SK-N-SH (cell line): Measurements from ENCODE around the gene HSD17B1. TPM values are rescaled to one million over a fixed set of nuclear protein-coding genes. Genes with fewer than 3 reads are reported as not detected.
A peak's percentile ranks its signal among the peaks of the same experiment; 100 is the strongest.

Source experiments
- CTCF ChIA-PET: fragments of 300-600, 350-600 bp; formaldehyde crosslinking; extraction: SDS; loops from one replicate; lab custom pipeline; 2021; lab: Yijun Ruan, JAX
- POLR2A ChIA-PET: fragments of 350-600 bp; sonication (Branson Sonifier 250); formaldehyde crosslinking; extraction: SDS; loops from one replicate; lab custom pipeline; 2020; ENCODE audit warnings: antibody characterized with exemption, inconsistent platforms; lab: Yijun Ruan, JAX
- DNase-seq: peaks from one replicate; pipeline ENCODE4 v3.0.0; 2012
- H2AFZ ChIP-seq: fragments of 200-600 bp; sonication (generic); 2 replicates; pipeline ENCODE4 v1.8.1; 2016; ENCODE audit warnings: antibody characterized with exemption, mild to moderate bottlenecking, low read depth
- H3F3A ChIP-seq: fragments of 200-600 bp; sonication (generic); replicated peaks from 2 replicates; pipeline ENCODE3; 2016; ENCODE audit warnings: antibody characterized with exemption, mild to moderate bottlenecking; ENCODE audit not compliant: insufficient read depth
- H3K27ac ChIP-seq, 2 experiments: fragments of 200-500 bp in 1 of 2; fragments of 200-600 bp in 1 of 2; sonication (Bioruptor generic) in 1 of 2; sonication (generic), shearing (Covaris generic) in 1 of 2; 2 replicates each; pipeline versions ENCODE4 v1.5.1 to v1.6.1; 2014 to 2016; ENCODE audit warnings: low read depth in 2 of 2, inconsistent platforms in 1 of 2, low read length in 1 of 2, mild to moderate bottlenecking in 1 of 2, mixed read lengths in 1 of 2
- H3K27me3 ChIP-seq: fragments of 200-600 bp; sonication (generic), shearing (Covaris generic); 2 replicates; pipeline ENCODE4 v1.6.1; 2016; ENCODE audit warnings: mixed run types; ENCODE audit not compliant: insufficient read depth
- H3K36me3 ChIP-seq, 2 experiments: fragments of 200-500 bp in 1 of 2; fragments of 200-600 bp in 1 of 2; sonication (Bioruptor generic) in 1 of 2; sonication (generic) in 1 of 2; replicated peaks in 1 of 2; 2 replicates each; pipeline versions ENCODE3 to v1.5.1; 2014 to 2016; ENCODE audit warnings: low read length in 1 of 2, mild to moderate bottlenecking in 1 of 2; ENCODE audit not compliant: insufficient read depth in 2 of 2, control insufficient read depth in 1 of 2
- H3K4me1 ChIP-seq, 2 experiments: fragments of 200-500 bp in 1 of 2; fragments of 200-600 bp in 1 of 2; sonication (Bioruptor generic) in 1 of 2; sonication (generic), shearing (Covaris generic) in 1 of 2; 2 replicates each; pipeline versions ENCODE4 v1.5.1 to v1.6.1; 2014 to 2016; ENCODE audit warnings: low read depth in 1 of 2, low read length in 1 of 2, mixed run types in 1 of 2; ENCODE audit not compliant: insufficient read depth in 2 of 2, control insufficient read depth in 1 of 2
- H3K4me2 ChIP-seq: fragments of 200-600 bp; sonication (generic), shearing (Covaris generic); 2 replicates; pipeline ENCODE4 v1.6.1; 2017; ENCODE audit warnings: mixed run types
- H3K4me3 ChIP-seq, 2 experiments: fragments of 200-500 bp in 1 of 2; fragments of 200-600 bp in 1 of 2; sonication (Bioruptor generic) in 1 of 2; sonication (generic), shearing (Covaris generic) in 1 of 2; 2 replicates each; pipeline versions ENCODE4 v1.5.1 to v1.8.1; 2014 to 2016; ENCODE audit warnings: low read depth in 2 of 2, inconsistent platforms in 1 of 2, low read length in 1 of 2, mild to moderate bottlenecking in 1 of 2, mixed read lengths in 1 of 2, moderate library complexity in 1 of 2
- H3K79me2 ChIP-seq: fragments of 200-600 bp; sonication (generic); 2 replicates; pipeline ENCODE4 v1.8.1; 2017; ENCODE audit warnings: mild to moderate bottlenecking; ENCODE audit not compliant: insufficient read depth
- H3K9ac ChIP-seq: fragments of 200-600 bp; sonication (generic); 2 replicates; pipeline ENCODE4 v1.6.1; 2017; ENCODE audit warnings: mixed run types
- H3K9me2 ChIP-seq: fragments of 200-600 bp; sonication (generic); 2 replicates; pipeline ENCODE4 v1.6.1; 2017; ENCODE audit warnings: mixed run types
- H3K9me3 ChIP-seq: fragments of 200-600 bp; sonication (generic); 2 replicates; pipeline ENCODE4 v1.6.1; 2017; ENCODE audit warnings: mixed run types, mild to moderate bottlenecking, moderate library complexity
- H4K20me1 ChIP-seq: fragments of 200-600 bp; sonication (generic); 2 replicates; pipeline ENCODE4 v1.6.1; 2017; ENCODE audit warnings: mild to moderate bottlenecking, mixed run types; ENCODE audit not compliant: insufficient read depth
- CHD2 ChIP-seq: fragments of 150-350 bp; IDR thresholded peaks from 2 replicates; pipeline ENCODE4 v1.6.1; 2018; ENCODE audit warnings: low read length; ENCODE audit not compliant: partially characterized antibody
- ELF1 ChIP-seq: IDR thresholded peaks from 2 replicates; pipeline ENCODE4 v1.4.0; 2012
- EP300 ChIP-seq, 2 experiments: IDR thresholded peaks; 2 replicates each; pipeline versions ENCODE4 v1.4.0 to v1.6.1; 2012; ENCODE audit warnings: borderline replicate concordance in 1 of 2, low read depth in 1 of 2, low read length in 1 of 2
- FOXJ3 ChIP-seq: sonication (generic); formaldehyde crosslinking; IDR thresholded peaks from 2 replicates; pipeline ENCODE4 v1.5.1; 2020; ENCODE audit warnings: mild to moderate bottlenecking, missing genetic modification reagents
- FOXM1 ChIP-seq: IDR thresholded peaks from 2 replicates; pipeline ENCODE4 v1.4.0; 2012; ENCODE audit warnings: low read depth, mild to moderate bottlenecking
- MAX ChIP-seq: IDR thresholded peaks from 2 replicates; pipeline ENCODE4 v1.4.0; 2012; ENCODE audit warnings: low read depth
- PBX3 ChIP-seq: IDR thresholded peaks from 2 replicates; pipeline ENCODE4; 2012
- POLR2AphosphoS5 ChIP-seq: IDR thresholded peaks from 2 replicates; pipeline ENCODE4 v1.6.1; 2012; ENCODE audit warnings: low read depth, low read length
- RAD21 ChIP-seq: IDR thresholded peaks from 2 replicates; pipeline ENCODE4 v1.6.1; 2012; ENCODE audit warnings: mild to moderate bottlenecking, low read length
- SIN3A ChIP-seq: IDR thresholded peaks from 2 replicates; pipeline ENCODE4 v1.6.1; 2012; ENCODE audit warnings: low read depth, mild to moderate bottlenecking, low read length, moderate library complexity, borderline replicate concordance
- SMC3 ChIP-seq: IDR thresholded peaks from 2 replicates; pipeline ENCODE4 v1.6.1; 2012; ENCODE audit warnings: low read depth, low read length, improper control_type of control experiment
- TCF12 ChIP-seq: IDR thresholded peaks from 2 replicates; pipeline ENCODE4 v1.4.0; 2012
- TEAD4 ChIP-seq: IDR thresholded peaks from 2 replicates; pipeline ENCODE4 v1.4.0; 2012; ENCODE audit warnings: mild to moderate bottlenecking, borderline replicate concordance; ENCODE audit not compliant: insufficient read depth
- USF1 ChIP-seq: IDR thresholded peaks from 2 replicates; pipeline ENCODE4 v1.4.0; 2012; ENCODE audit warnings: low read depth, borderline replicate concordance
- USF2 ChIP-seq: fragments of 150-350 bp; IDR thresholded peaks from 2 replicates; pipeline ENCODE4 v1.6.1; 2017; ENCODE audit warnings: antibody characterized with exemption, low read length, low read depth, borderline replicate concordance
- YY1 ChIP-seq: IDR thresholded peaks from 2 replicates; pipeline ENCODE4 v1.4.0; 2012; ENCODE audit warnings: low read depth, mild to moderate bottlenecking
- ZBTB33 ChIP-seq: IDR thresholded peaks from 2 replicates; pipeline ENCODE4 v1.4.0; 2012; ENCODE audit warnings: low read depth, borderline replicate concordance
- WGBS: methylation state at CpG from one replicate; pipeline ENCODE4 v1.1.6; 2017; ENCODE audit warnings: low lambda C conversion rate; 5-methylcytosine and 5-hydroxymethylcytosine counted together
- polyA plus RNA-seq, 3 experiments: library from polyadenylated mRNA; depleted of rRNA; stranded (reverse); fragments of >200 nt; gene quantifications; 2 replicates each; pipeline ENCODE4 v1.2.3, GENCODE V29; 2012

Gene HSD17B1
- polyA plus RNA-seq, 1 of the 3 experiments (the other 2 are of a cell fraction) = 1.3 TPM

- H3K9me3 ChIP-seq = no peaks in the 10 kb centered on the region
- peaks cover 43 to 57% of the 10 kb centered on the region in 2 experiments for H3K4me1 ChIP-seq
- H4K20me1 ChIP-seq = no peaks in the 10 kb centered on the region
- H3K36me3 ChIP-seq = no peaks in the 10 kb centered on the region
- H3K4me3 ChIP-seq = no peak overlapping the region
- H2AFZ ChIP-seq = no peak overlapping the region
- TF ChIP-seq FOXJ3 (CRISPR knock-in tag) (no peak), SIN3A (no peak), CHD2 (no peak), PBX3 (peak; percentile 46), MAX (no peak)
- TF ChIP-seq, all 33 proteins: peak for 1
- WGBS = 81% methylated on average over 7 of the region's 8 CpGs
- H3K4me2 ChIP-seq = peak overlapping the region; percentile 81
- peak overlapping the region; percentile 92 to 100 for H3K27ac ChIP-seq
- H3K27me3 ChIP-seq = no peaks in the 10 kb centered on the region
- ChIA-PET CTCF (interaction anchor here (0.9 to 7.9 kb wide), 11 partner anchors 9 to 209 kb away, joined by 3 to 83 read pairs (median 4); no protein-coding TSS in a partner anchor), POLR2A (no interaction called here)
- H3K9ac ChIP-seq = peak overlapping the region; percentile 73; the same call in 1 of the 2 replicates
- peaks cover 16% of the 10 kb centered on the region for H3K79me2 ChIP-seq
- H3F3A ChIP-seq = peaks cover 68% of the 10 kb centered on the region
- no peak for DNase-seq
- H3K9me2 ChIP-seq = no peaks in the 10 kb centered on the region
Observed at GRCh38 chr17:42521036-42521435, 31.7 kb upstream of the HSD17B1 start.

GRCh38 chr17:42521666-42522262, 31.0 kb upstream of the HSD17B1 start:
- 85% methylated on average over 9 of the region's 11 CpGs for WGBS
- POLR2A ChIA-PET = no interaction called here
- peaks cover 43 to 57% of the 10 kb centered on the region in 2 experiments for H3K4me1 ChIP-seq
- peak overlapping the region; percentile 73; the same call in 1 of the 2 replicates for H3K9ac ChIP-seq
- CTCF ChIA-PET = interaction anchor here (0.9 to 7.9 kb wide), 4 partner anchors 9 to 200 kb away, joined by 3 to 83 read pairs (median 10); no protein-coding TSS in a partner anchor
- peaks cover 16% of the 10 kb centered on the region for H3K79me2 ChIP-seq
- H3F3A ChIP-seq = peaks cover 72% of the 10 kb centered on the region
- no peak overlapping the region for H2AFZ ChIP-seq
- H4K20me1 ChIP-seq = no peaks in the 10 kb centered on the region
- no peak overlapping the region for H3K4me3 ChIP-seq
- H3K27me3 ChIP-seq = no peaks in the 10 kb centered on the region
- H3K27ac ChIP-seq = peak overlapping the region; percentile 92 to 100
- H3K9me3 ChIP-seq = no peaks in the 10 kb centered on the region
- DNase-seq = no peak
- no peaks in the 10 kb centered on the region for H3K36me3 ChIP-seq
- no peak for TF ChIP-seq USF1
- TF ChIP-seq TCF12 = no peak
- TF ChIP-seq RAD21 = no peak
- no peak for TF ChIP-seq EP300 (IDR thresholded peaks at IDR 0.05; ENCODE audit: borderline replicate concordance in 1 of 2, low read depth in 1 of 2, low read length in 1 of 2)
- no peak for TF ChIP-seq ZBTB33
- no peak for TF ChIP-seq FOXM1
- TF ChIP-seq PBX3 = no peak
- no peak for TF ChIP-seq POLR2AphosphoS5
- no peak for TF ChIP-seq SMC3
- no peak for TF ChIP-seq USF2
- no peak for TF ChIP-seq TEAD4
- no peak for TF ChIP-seq MAX
- no peak for TF ChIP-seq ELF1
- TF ChIP-seq FOXJ3 (CRISPR knock-in tag) = no peak
- no peak for TF ChIP-seq YY1
- H3K9me2 ChIP-seq = no peaks in the 10 kb centered on the region
- peak overlapping the region; percentile 81 for H3K4me2 ChIP-seq
